G401.6 (cell line): ENCODE data around the gene MEIOC.
"Not testable (repeated sequence)": the region's sequence is repeated elsewhere in the genome, so short reads cannot be mapped to it uniquely, and the experiment has no call there.

Experiments used
- FAIRE-seq: peaks from 2 replicates; lab custom pipeline; 2012; peaks lifted over from hg19 to GRCh38; lab: Jason Lieb, UNC

Gene MEIOC

GRCh38 chr17:44655983-44656710, at the start of gene MEIOC:
Gene MEIOC, plus strand, starts transcription at chr17:44656468. Its CDS starts 146 bp downstream, at chr17:44656614.
- no peak for FAIRE-seq

- FAIRE-seq: no peak
Measured at GRCh38 chr17:44606658-44607057, 49.6 kb upstream of the MEIOC start.

DNA sequence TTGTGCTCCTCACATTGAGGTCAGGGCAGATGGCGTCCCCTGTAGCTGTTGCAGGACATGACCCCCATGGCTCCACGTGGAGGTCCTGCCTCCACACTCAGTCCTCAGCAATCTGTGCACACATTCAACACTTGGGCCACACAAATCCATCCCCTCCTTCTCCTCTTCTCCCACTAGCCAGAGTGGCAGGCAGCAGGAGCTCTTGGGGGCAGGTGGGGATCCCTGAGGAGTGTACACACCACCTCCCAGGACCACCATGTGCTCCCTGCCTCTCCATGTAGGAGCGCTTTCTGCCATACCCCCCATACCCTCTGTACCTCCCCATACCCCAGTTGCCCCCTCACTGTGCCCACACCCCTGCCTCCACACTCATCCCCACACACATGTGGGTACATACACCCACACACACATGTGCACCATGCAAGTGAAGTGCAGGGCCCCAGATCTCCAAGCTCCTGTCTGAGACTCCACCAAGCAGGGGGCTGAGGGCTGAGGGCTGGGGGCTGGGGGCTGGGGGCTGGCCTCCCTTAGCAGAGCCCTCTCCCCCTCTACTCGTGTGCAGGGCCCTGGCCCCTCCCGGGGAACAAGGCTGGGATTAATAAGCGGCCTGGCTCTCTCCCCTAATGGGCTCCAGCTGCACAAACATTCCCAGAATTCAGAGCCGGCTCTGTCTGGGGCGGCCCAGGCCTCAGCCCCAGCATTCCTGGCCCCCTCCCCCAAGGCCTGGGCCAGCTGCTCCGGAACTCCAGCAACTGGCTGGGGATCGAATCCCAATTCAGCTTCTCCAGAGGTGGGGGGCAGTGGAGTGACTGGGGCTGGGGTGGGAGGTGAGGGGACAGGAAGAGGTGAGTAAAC, 48.2 kb upstream of the MEIOC start:
- no peak for FAIRE-seq

DNA sequence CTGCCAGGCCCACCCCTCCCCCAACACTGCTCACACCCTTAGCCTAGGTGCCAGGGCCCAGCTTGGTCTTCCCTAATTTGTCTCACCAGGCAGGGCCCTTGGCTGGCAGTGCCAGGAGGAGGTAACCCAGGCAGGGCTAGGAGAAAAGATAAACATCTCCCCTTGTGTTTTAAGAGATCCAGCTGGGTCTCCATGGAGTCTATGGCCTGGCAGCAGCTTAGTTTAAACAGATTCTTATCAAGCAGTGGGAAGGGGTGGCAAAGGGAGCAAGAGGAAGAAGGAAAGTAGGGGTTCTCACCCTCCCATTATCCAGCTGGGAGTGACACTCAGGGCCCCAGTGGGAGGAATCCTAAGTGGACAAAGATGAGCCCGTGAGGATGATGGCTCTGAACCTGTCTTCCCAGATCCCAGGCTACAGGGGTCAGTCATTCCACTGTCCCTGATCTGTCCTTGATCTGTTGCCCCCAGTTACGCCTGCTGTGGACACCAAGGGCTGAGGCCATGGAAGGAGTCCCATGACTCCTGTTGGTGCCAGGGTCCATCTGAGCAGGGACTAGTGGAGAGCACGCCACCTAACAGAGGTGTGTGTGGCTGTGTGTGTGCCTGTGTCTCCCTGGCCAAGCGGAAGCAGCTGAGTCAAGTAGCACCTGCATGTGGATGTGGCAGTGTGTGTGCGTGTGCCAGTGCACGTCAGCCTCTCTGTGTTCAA, 47.4 kb upstream of the MEIOC start:
- FAIRE-seq: no peak

- no peak for FAIRE-seq
Measured at GRCh38 chr17:44610331-44610730, 45.9 kb upstream of the MEIOC start.

- FAIRE-seq: no peak
Measured at GRCh38 chr17:44610871-44611270, 45.4 kb upstream of the MEIOC start.

DNA sequence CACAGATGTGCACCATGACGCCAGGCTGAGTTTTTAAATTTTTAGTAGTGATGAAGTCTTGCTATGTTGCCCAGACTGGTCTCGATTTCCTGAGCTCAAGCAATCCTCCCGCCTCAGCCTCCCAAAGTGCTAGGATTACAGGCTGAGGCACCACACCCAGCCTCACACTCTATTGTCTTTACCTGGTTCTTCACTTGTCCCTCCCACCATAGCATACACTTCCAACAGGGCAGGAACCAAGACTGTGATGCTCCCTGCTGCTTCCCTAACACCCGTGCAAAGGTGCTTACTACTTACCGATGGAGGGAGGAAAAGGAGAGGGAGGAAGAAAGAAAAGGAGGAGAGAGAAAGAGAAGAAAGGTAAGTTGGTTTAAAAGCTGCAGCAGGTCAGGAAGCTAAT, 41.4 kb upstream of the MEIOC start:
- no peak for FAIRE-seq

GRCh38 chr17:44618652-44619051, 37.6 kb upstream of the MEIOC start:
- FAIRE-seq: not testable (repeated sequence)

GRCh38 chr17:44623070-44623725, 33.1 kb upstream of the MEIOC start:
- no peak for FAIRE-seq

DNA sequence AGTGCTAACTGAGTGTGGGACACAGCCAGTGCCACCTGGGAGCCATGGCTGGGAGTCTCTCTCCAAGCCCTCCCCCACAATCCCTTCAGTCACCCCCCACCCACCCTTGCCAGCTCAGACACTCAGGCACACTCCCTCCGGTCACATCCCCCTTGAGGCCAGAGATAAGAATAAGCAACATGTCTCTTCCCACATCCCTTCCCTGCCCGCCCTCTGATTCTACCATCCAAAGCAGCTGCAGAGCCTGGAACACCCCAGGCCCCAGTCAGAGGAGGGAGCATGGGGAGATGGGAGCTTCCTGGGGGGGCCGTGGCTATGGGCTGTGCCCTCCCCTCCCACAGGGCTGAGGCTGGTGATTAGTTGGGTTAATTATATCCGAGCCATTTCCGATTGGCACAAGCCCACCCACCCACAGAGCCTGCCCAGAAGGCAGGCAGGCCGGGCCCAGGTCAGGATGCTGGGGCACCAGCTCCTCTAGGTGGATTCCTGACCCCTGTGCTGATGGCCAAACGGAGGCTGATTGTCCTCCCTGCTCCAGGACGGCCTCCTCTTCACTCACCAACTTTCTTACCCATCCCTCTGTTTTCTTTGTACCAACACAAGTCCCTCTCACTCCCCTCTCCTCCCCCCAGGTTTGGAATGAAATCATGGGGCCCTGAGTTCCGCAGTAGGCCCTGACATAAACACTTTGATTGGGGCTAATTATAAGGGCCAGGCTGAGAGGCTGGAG, 28.6 kb upstream of the MEIOC start:
- no peak for FAIRE-seq

DNA sequence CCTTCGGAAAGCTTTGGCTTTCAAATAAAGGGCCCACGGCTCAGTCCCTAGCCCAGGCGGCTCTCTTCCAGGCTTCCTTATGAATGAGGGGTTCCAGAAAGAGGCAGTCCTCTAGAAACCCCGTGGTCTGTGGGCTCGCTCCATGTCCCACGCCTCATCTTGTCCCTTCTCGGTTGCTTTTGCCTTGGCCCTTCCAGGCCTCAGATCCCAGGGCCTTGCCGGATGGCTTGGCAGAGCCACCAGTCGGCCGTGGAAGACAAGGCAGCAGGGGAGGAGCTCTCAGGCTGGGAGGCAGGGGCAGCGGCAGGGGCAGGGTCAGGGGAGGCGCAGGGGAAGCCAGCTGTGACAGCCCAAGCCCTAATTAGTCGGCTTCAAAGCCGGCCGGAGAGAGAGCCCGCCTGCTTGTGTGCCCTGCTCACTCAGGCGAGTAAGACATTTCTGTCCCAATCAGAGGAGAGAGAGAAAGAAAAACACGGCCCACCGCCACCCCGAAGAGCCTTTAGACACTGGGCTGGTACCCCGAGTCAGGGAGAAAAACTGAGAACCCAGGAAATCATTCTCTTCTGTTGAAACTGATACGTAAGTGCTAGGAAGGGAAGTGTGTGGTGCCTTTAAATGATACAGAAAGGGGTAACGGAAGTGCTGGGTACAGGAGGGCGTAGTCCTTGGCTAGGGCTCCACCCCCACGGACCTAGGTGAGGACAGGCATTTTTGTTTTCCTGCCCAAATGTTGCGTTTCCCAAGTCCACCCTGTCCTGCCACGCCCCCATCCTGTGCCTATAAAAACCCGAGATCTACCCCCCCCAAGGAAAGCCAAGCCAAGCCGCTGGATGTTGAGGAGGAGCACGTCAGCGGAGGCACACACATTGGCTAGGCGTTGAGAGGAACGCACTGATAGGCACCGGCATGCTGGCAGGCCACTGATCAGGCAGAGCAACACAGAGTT, 27.8 kb upstream of the MEIOC start:
- no peak for FAIRE-seq

GRCh38 chr17:44629314-44629713, 27.0 kb upstream of the MEIOC start:
- no peak for FAIRE-seq

DNA sequence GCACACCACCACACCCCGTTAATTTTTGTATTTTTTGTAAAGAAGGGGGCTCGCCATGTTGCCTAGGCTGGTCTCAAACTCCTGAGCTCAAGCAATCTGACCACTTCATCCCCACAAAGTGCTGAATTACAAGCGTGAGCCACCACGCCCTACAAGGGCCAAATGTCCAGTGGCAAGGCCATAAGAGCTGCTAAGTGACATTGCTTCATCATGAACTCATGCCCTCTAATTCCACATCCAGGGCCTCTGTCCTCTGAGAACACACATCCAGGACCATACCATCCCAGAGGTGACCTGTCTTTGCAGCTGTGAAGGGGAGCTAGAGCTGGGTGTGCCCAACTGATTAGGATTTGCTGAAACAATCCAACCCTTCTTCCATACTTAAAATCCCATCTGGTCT, 25.6 kb upstream of the MEIOC start:
- no peak for FAIRE-seq

GRCh38 chr17:44633998-44634397, 22.3 kb upstream of the MEIOC start:
- no peak for FAIRE-seq

- not testable (repeated sequence) for FAIRE-seq
Measured at GRCh38 chr17:44634401-44634800, 21.9 kb upstream of the MEIOC start.

DNA sequence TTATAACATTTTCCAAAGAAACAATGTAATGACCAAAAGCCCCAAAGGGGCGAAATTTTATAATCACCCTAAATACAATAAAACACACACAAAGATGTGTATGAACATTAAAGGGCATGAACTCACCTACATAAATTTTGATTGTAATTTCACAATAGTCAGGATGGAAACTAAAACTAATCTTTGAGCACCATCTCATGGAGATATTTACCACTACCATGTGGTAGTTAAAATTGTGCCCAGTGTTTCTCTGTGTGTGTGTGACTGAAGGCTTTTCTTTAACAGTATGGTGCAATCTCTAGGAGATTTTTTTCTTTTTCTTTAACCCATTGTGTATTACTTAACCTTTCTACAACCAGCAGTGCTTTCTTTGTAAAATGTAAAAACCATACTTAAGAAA, 19.7 kb upstream of the MEIOC start:
- peak; percentile 98 for FAIRE-seq

GRCh38 chr17:44637066-44637465, 19.2 kb upstream of the MEIOC start:
- FAIRE-seq: no peak

- no peak for FAIRE-seq
Measured at GRCh38 chr17:44642834-44643233, 13.4 kb upstream of the MEIOC start.

- FAIRE-seq: no peak
Measured at GRCh38 chr17:44645341-44645740, 10.9 kb upstream of the MEIOC start.

GRCh38 chr17:44646280-44646679, 10.0 kb upstream of the MEIOC start:
- no peak for FAIRE-seq

DNA sequence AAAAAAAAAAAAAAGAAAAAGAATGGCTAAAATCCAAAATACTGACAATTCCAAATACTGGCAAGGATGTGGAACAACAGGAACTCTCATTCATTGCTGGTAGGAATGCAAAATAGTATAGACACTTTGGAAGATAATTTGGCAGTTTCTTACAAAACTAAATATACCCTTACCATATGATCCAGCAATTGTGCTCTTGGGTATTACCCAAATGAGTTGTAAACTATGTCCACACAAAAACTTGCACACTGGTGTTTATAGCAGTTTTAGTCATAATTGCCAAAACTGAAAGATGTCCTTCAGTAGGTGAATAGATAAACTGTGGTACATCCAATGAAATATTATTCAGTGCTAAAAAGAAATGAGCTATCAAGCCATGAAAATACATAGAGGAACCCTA, 8.5 kb upstream of the MEIOC start:
- FAIRE-seq: no peak
